ENCODE results near the gene CYP4F22.
"Not testable (repeated sequence)": the region's sequence is repeated elsewhere in the genome, so short reads cannot be mapped to it uniquely, and the experiment has no call there.

The CYP4F22 gene

DNA sequence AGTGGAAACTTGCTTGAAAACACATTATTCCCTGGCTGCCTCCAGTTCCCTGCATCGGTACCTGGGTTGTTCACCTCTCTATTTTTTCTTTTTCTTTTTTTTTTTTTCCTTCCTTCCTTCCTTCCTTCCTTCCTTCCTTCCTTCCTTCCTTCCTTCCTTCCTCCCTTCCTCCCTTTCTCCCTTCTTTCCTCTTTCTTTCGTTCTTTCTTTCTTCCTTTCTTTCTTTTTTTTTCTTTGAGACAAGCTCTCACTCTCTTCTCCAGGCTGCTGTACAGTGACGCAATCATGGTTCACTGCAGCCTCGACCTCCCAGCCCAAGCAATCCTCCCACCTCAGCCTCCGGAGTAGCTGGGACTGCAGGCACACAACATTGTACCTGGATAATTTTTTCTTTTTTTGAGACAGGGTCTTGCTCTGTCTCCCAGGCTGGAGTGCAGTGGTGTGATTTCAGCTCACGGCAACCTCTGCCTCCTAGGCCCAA lies 40.6 kb upstream of the CYP4F22 start:
- 78% methylated on average over 6 of the region's 6 CpGs for WGBS (ENCODE audit: insufficient coverage)
- peaks cover 24 to 71% (median 68%) of the 10 kb centered on the region in 4 experiments for H3K4me1 ChIP-seq (ENCODE audit: control extremely low read depth in 1 of 4, control insufficient read depth in 4 of 4, insufficient read depth in 4 of 4, low read length in 3 of 4)
- DNase-seq, result peak in 1 of 3 donors; percentile 19
- ChIA-PET CTCF (interaction anchor here (0.8 to 5.6 kb wide), 13 partner anchors 8 to 93 kb away, joined by 3 to 29 read pairs (median 4); partner anchors contain the start of genes AKAP8L and PGLYRP2), POLR2A (interaction anchor here (1.2 to 2.4 kb wide), 5 partner anchors 9 to 49 kb away, joined by 4 to 16 read pairs (median 5); partner anchors contain the start of gene AKAP8L)
- no peaks in the 10 kb centered on the region for H3K36me3 ChIP-seq (ENCODE audit: control insufficient read depth in 4 of 4, insufficient read depth in 4 of 4, low read length in 3 of 4)
- no peak overlapping the region for H3K27ac ChIP-seq (ENCODE audit: insufficient read depth in 1 of 2, low read depth in 1 of 2, low read length in 2 of 2, poor library complexity in 1 of 2, severe bottlenecking in 2 of 2)
- H3K9me3 ChIP-seq (ENCODE audit: control extremely low read depth in 1 of 5, control insufficient read depth in 4 of 5, insufficient read depth in 2 of 5, low read depth in 1 of 5, low read length in 4 of 5), result no peaks in the 10 kb centered on the region
- H3K4me3 ChIP-seq (ENCODE audit: control insufficient read depth in 1 of 7, extremely low read depth in 1 of 7, insufficient read depth in 4 of 7, low read depth in 2 of 7, low read length in 6 of 7), result no peak overlapping the region
- no peaks in the 10 kb centered on the region for H3K27me3 ChIP-seq (replicated peaks in 2 of 5; ENCODE audit: control insufficient read depth in 4 of 5, insufficient read depth in 5 of 5, low read length in 4 of 5)

DNA sequence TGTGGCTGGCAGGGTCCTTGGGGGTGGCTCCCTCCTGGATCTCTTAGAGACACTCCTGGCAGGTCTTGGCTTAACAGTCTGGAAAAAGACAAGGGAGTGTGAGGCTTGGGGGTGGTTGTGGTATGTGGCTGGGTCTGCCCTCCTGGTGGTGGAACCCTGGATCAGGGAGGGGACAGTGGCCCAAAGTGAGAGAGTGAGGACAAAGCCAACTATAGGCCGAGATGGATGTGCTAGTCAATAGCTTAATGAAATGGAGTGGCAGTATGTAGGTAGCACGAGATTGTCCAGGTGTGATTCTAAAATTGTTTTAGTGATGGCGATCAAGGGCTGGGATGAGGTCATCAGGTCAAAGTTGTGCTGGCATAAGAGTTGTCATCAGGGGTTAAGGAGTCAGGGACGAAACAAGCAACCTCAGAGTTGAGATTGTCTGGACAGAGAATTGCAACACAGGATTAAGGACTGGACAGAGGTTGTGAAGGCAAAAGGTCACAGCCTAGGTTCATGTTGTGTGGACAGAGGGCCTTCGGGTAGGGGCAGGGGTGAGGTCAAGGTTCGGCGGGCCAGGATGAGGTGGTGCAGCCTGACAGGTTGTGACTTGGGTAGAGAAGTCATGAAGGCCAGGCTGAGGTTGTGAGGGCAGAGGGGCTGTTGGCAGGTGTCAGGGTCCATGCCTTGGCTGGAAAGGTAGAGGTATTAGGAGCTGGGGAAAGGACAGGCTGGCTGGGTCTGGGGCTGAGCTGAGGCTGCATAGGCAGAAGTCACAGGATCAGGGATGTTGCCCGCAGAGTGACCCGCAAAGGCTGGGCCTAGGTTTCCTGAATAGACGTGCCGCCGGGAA lies 39.4 kb upstream of the CYP4F22 start:
- WGBS (ENCODE audit: insufficient coverage), result 43% methylated on average over 12 of the region's 12 CpGs
- peak overlapping the region in 5 of 7 experiments; percentile 5 to 80 (median 70) for H3K4me3 ChIP-seq (ENCODE audit: control insufficient read depth in 1 of 7, extremely low read depth in 1 of 7, insufficient read depth in 4 of 7, low read depth in 2 of 7, low read length in 6 of 7)
- H3K27ac ChIP-seq (ENCODE audit: insufficient read depth in 1 of 2, low read depth in 1 of 2, low read length in 2 of 2, poor library complexity in 1 of 2, severe bottlenecking in 2 of 2), result no peak overlapping the region
- no peaks in the 10 kb centered on the region for H3K36me3 ChIP-seq (ENCODE audit: control insufficient read depth in 4 of 4, insufficient read depth in 4 of 4, low read length in 3 of 4)
- H3K27me3 ChIP-seq (replicated peaks in 2 of 5; ENCODE audit: control insufficient read depth in 4 of 5, insufficient read depth in 5 of 5, low read length in 4 of 5), result no peaks in the 10 kb centered on the region
- POLR2A ChIA-PET, result interaction anchor here (0.5 to 2.5 kb wide), 5 partner anchors 10 to 50 kb away, joined by 3 to 8 read pairs (median 4); partner anchors contain the start of gene AKAP8L
- H3K4me1 ChIP-seq (ENCODE audit: control extremely low read depth in 1 of 4, control insufficient read depth in 4 of 4, insufficient read depth in 4 of 4, low read length in 3 of 4), result peaks cover 17 to 60% (median 57%) of the 10 kb centered on the region in 4 experiments
- CTCF ChIA-PET, result interaction anchor here (1.4 to 3.5 kb wide), 8 partner anchors 9 to 92 kb away, joined by 4 to 15 read pairs (median 5); partner anchors contain the start of gene PGLYRP2
- peak in 1 of 3 donors; percentile 16 for DNase-seq
- H3K9me3 ChIP-seq (ENCODE audit: control extremely low read depth in 1 of 5, control insufficient read depth in 4 of 5, insufficient read depth in 2 of 5, low read depth in 1 of 5, low read length in 4 of 5), result no peaks in the 10 kb centered on the region

DNA sequence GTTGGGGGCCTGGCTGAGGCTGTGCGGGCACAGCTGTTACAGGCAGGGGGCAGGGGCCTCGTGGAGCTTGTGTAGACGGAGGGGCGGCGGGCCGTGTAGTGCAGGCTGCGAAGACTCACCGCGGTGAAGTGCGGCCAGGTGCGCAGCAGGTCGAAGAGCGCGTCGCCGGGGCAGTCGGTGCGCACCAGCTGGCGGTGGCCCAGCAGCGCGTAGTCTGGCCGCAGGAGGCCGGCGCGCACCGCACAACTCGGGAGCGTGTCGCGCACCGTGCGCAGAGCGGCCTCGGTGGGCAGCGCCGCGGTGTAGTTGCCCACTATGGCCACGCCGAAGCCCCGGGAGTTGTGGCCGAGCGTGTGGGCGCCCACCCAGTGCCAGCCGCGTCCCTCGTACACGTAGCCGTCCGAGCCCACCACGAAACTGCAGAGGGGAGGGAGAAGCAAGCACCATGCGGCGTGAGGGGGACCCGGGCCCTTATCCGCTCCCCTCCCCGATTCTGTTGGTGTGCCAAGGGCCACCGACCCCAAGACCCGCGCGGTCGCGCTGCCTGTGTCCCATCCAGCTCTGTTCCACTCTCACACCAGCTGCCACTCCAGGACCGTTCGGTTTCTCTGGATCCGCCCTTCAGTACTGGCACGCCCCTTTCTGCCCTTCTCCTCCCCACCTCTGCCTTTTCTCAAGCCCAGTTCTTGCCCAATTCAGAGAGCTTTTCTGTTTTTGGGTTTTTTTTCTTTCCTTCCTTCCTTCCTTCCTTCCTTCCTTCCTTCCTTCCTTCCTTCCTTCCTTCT lies 38.6 kb upstream of the CYP4F22 start:
- WGBS (ENCODE audit: insufficient coverage), result under 1% methylated on average over 62 of the region's 65 CpGs
- Histone ChIP-seq H3K4me1 (ENCODE audit: control extremely low read depth in 1 of 4, control insufficient read depth in 4 of 4, insufficient read depth in 4 of 4, low read length in 3 of 4) (peaks cover 15 to 55% (median 51%) of the 10 kb centered on the region in 4 experiments), H3K9me3 (ENCODE audit: control extremely low read depth in 1 of 5, control insufficient read depth in 4 of 5, insufficient read depth in 2 of 5, low read depth in 1 of 5, low read length in 4 of 5) (no peaks in the 10 kb centered on the region), H3K36me3 (ENCODE audit: control insufficient read depth in 4 of 4, insufficient read depth in 4 of 4, low read length in 3 of 4) (no peaks in the 10 kb centered on the region), H3K27me3 (replicated peaks in 2 of 5; ENCODE audit: control insufficient read depth in 4 of 5, insufficient read depth in 5 of 5, low read length in 4 of 5) (no peaks in the 10 kb centered on the region), H3K4me3 (ENCODE audit: control insufficient read depth in 1 of 7, extremely low read depth in 1 of 7, insufficient read depth in 4 of 7, low read depth in 2 of 7, low read length in 6 of 7) (peak overlapping the region; percentile 40 to 80 (median 55)), H3K27ac (ENCODE audit: insufficient read depth in 1 of 2, low read depth in 1 of 2, low read length in 2 of 2, poor library complexity in 1 of 2, severe bottlenecking in 2 of 2) (no peak overlapping the region)
- CTCF ChIA-PET, result interaction anchor here (0.7 to 3.5 kb wide), 8 partner anchors 10 to 86 kb away, joined by 3 to 15 read pairs (median 5); partner anchors contain the start of gene PGLYRP2
- POLR2A ChIA-PET, result interaction anchor here (0.6 to 2.5 kb wide), 6 partner anchors 10 to 1577 kb away, joined by 3 to 8 read pairs (median 4); partner anchors contain the start of gene AKAP8L
- DNase-seq, result peak; percentile 68 to 89 (median 88)

DNA sequence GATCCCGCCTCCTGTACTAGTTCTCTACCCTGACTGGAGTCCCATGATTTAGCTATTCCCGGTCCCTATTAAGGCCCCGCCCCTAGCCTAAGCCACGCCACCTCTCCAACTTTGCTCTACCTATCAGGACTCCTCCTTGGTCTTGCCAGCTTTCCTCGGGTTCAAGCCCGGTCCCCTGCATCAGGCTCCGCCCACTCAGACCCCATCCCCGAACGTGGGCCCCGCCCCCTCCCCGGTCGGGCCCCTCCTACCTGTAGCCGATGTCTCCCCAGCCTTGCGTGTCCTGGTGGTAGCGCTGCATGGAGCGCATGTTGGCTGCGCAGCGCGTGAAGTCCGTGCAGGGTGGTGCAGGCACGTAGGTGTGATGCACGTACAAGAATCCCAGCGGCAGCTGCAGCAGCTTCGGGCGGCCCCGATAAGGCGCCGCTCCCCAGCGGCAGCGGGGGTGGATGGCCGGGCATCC lies 36.7 kb upstream of the CYP4F22 start:
- ChIA-PET POLR2A (no interaction called here), CTCF (interaction anchor here (0.9 to 3.5 kb wide), 2 partner anchors 8 to 84 kb away, joined by 3 to 15 read pairs; partner anchors contain the start of gene PGLYRP2)
- H3K27me3 ChIP-seq (replicated peaks in 2 of 5; ENCODE audit: control insufficient read depth in 4 of 5, insufficient read depth in 5 of 5, low read length in 4 of 5), result no peaks in the 10 kb centered on the region
- H3K27ac ChIP-seq (ENCODE audit: insufficient read depth in 1 of 2, low read depth in 1 of 2, low read length in 2 of 2, poor library complexity in 1 of 2, severe bottlenecking in 2 of 2), result no peak overlapping the region
- peaks cover 4 to 46% (median 41%) of the 10 kb centered on the region in 4 experiments for H3K4me1 ChIP-seq (ENCODE audit: control extremely low read depth in 1 of 4, control insufficient read depth in 4 of 4, insufficient read depth in 4 of 4, low read length in 3 of 4)
- WGBS (ENCODE audit: insufficient coverage), result 81% methylated on average over 28 of the region's 31 CpGs
- peaks cover 0 to 8% (median 4%) of the 10 kb centered on the region in 5 experiments for H3K9me3 ChIP-seq (ENCODE audit: control extremely low read depth in 1 of 5, control insufficient read depth in 4 of 5, insufficient read depth in 2 of 5, low read depth in 1 of 5, low read length in 4 of 5)
- no peak overlapping the region for H3K4me3 ChIP-seq (ENCODE audit: control insufficient read depth in 1 of 7, extremely low read depth in 1 of 7, insufficient read depth in 4 of 7, low read depth in 2 of 7, low read length in 6 of 7)
- DNase-seq, result no peak
- H3K36me3 ChIP-seq (ENCODE audit: control insufficient read depth in 4 of 4, insufficient read depth in 4 of 4, low read length in 3 of 4), result no peaks in the 10 kb centered on the region

DNA sequence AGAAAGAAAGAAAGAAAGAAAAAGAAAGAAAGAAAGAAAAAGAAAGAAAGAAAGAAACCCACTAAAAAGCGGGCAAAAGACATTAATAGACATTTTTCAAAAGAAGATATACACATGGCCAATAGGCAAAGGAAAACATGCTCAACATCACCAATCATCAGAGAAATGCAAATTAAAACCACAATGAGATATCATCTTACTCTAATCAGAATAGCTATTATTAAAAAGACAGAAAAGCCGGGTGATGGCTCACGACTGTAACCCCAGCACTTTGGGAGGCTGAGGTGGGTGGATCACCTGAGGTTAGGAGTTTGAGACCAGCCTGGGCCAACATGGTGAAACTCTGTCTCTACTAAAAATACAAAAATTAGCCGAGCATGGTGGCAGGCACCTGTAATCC lies 34.5 kb upstream of the CYP4F22 start:
- H3K27ac ChIP-seq (ENCODE audit: insufficient read depth in 1 of 2, low read depth in 1 of 2, low read length in 2 of 2, poor library complexity in 1 of 2, severe bottlenecking in 2 of 2); H3K9me3 ChIP-seq (ENCODE audit: control extremely low read depth in 1 of 5, control insufficient read depth in 4 of 5, insufficient read depth in 2 of 5, low read depth in 1 of 5, low read length in 4 of 5); H3K36me3 ChIP-seq (ENCODE audit: control insufficient read depth in 4 of 4, insufficient read depth in 4 of 4, low read length in 3 of 4); H3K27me3 ChIP-seq (replicated peaks in 2 of 5; ENCODE audit: control insufficient read depth in 4 of 5, insufficient read depth in 5 of 5, low read length in 4 of 5); H3K4me3 ChIP-seq (ENCODE audit: control insufficient read depth in 1 of 7, extremely low read depth in 1 of 7, insufficient read depth in 4 of 7, low read depth in 2 of 7, low read length in 6 of 7); POLR2A ChIA-PET; DNase-seq: not testable (repeated sequence)
- peaks cover 0 to 27% (median 21%) of the 10 kb centered on the region in 4 experiments for H3K4me1 ChIP-seq (ENCODE audit: control extremely low read depth in 1 of 4, control insufficient read depth in 4 of 4, insufficient read depth in 4 of 4, low read length in 3 of 4)
- no CpG with 5 or more reads among the region's 4 CpGs for WGBS (ENCODE audit: insufficient coverage)
- CTCF ChIA-PET, result interaction anchor here (1.1 to 8.8 kb wide), 2 partner anchors 10 to 79 kb away, joined by 3 to 76 read pairs; partner anchors contain the start of gene RASAL3

DNA sequence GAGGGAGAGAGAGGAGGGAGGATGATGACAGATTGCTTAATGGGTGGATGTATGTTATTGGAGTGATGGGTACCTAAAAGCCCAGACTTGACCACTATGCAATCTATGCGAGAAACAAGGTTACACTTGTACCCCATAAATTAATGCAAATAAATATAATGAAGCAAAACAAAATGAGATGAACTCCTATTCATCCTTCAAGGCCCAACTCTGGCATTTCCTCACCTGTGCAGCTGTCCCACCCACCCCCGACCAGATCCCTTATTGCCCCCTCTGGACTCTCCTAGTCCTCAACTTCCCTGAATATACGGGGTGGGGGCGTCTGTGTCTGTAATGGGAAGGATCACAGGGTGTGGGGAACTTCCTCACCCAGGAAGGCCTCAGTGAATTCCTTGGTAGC lies 33.2 kb upstream of the CYP4F22 start:
- H3K27me3 ChIP-seq (replicated peaks in 2 of 5; ENCODE audit: control insufficient read depth in 4 of 5, insufficient read depth in 5 of 5, low read length in 4 of 5), result no peaks in the 10 kb centered on the region
- no peaks in the 10 kb centered on the region for H3K36me3 ChIP-seq (ENCODE audit: control insufficient read depth in 4 of 4, insufficient read depth in 4 of 4, low read length in 3 of 4)
- peaks cover 0 to 8% (median 4%) of the 10 kb centered on the region in 5 experiments for H3K9me3 ChIP-seq (ENCODE audit: control extremely low read depth in 1 of 5, control insufficient read depth in 4 of 5, insufficient read depth in 2 of 5, low read depth in 1 of 5, low read length in 4 of 5)
- ChIA-PET POLR2A (no interaction called here), CTCF (interaction anchor here (0.8 to 8.8 kb wide), 5 partner anchors 8 to 85 kb away, joined by 4 to 76 read pairs (median 5); no protein-coding TSS in a partner anchor)
- no peak overlapping the region for H3K27ac ChIP-seq (ENCODE audit: insufficient read depth in 1 of 2, low read depth in 1 of 2, low read length in 2 of 2, poor library complexity in 1 of 2, severe bottlenecking in 2 of 2)
- no peak overlapping the region for H3K4me3 ChIP-seq (ENCODE audit: control insufficient read depth in 1 of 7, extremely low read depth in 1 of 7, insufficient read depth in 4 of 7, low read depth in 2 of 7, low read length in 6 of 7)
- WGBS (ENCODE audit: insufficient coverage), result 100% methylated on average over 1 of the region's 4 CpGs
- peaks cover 0 to 20% (median 14%) of the 10 kb centered on the region in 4 experiments for H3K4me1 ChIP-seq (ENCODE audit: control extremely low read depth in 1 of 4, control insufficient read depth in 4 of 4, insufficient read depth in 4 of 4, low read length in 3 of 4)
- no peak for DNase-seq

All from common myeloid progenitor, CD34-positive (primary cell).